Fibroblast of skin of abdomen (primary cell): ENCODE results near the gene DMKN.

Experiments
- DNase-seq: peaks from one replicate; pipeline ENCODE4 v3.0.0-alpha.2; 2013

The DMKN gene

GRCh38 chr19:35524181-35524837 lies 10.9 kb upstream of the DMKN start:
- DNase-seq: no peak

GRCh38 chr19:35522745-35523327 lies 9.4 kb upstream of the DMKN start:
- no peak for DNase-seq

GRCh38 chr19:35521124-35521743 lies 7.8 kb upstream of the DMKN start:
- DNase-seq: no peak

GRCh38 chr19:35519291-35519690 lies 5.8 kb upstream of the DMKN start:
- DNase-seq: peak; percentile 32

- peak; percentile 97 for DNase-seq
Measured at GRCh38 chr19:35518313-35518712, 4.9 kb upstream of the DMKN start.

GRCh38 chr19:35517342-35517741 lies 3.9 kb upstream of the DMKN start:
- DNase-seq: no peak

GRCh38 chr19:35516310-35516709 lies 2.9 kb upstream of the DMKN start:
- DNase-seq: no peak

- peak; percentile 8 for DNase-seq
Measured at GRCh38 chr19:35514282-35514809, 897 bp upstream of the DMKN start.

- DNase-seq: no peak
Measured at GRCh38 chr19:35512831-35513627, 420 bp downstream of the DMKN start.

GRCh38 chr19:35511337-35511736 lies 2.1 kb downstream of the DMKN start:
- no peak for DNase-seq

GRCh38 chr19:35510626-35510964 lies 2.9 kb downstream of the DMKN start:
- no peak for DNase-seq

GRCh38 chr19:35509861-35510625 lies 3.4 kb downstream of the DMKN start:
- peak; percentile 44 for DNase-seq

- no peak for DNase-seq
Measured at GRCh38 chr19:35509018-35509652, 4.3 kb downstream of the DMKN start.

GRCh38 chr19:35508129-35508528 lies 5.3 kb downstream of the DMKN start:
- no peak for DNase-seq

GRCh38 chr19:35507561-35507960 lies 5.9 kb downstream of the DMKN start:
- DNase-seq: no peak

- no peak for DNase-seq
Measured at GRCh38 chr19:35506011-35506410, 7.4 kb downstream of the DMKN start.

GRCh38 chr19:35502751-35503150 lies 10.7 kb downstream of the DMKN start:
- no peak for DNase-seq

GRCh38 chr19:35501684-35502083 lies 11.8 kb downstream of the DMKN start:
- no peak for DNase-seq

- DNase-seq: no peak
Measured at GRCh38 chr19:35500611-35501010, 12.8 kb downstream of the DMKN start.

- DNase-seq: no peak
Measured at GRCh38 chr19:35498984-35499527, 14.4 kb downstream of the DMKN start.

- DNase-seq: no peak
Measured at GRCh38 chr19:35498220-35498619, 15.2 kb downstream of the DMKN start.

- DNase-seq: no peak
Measured at GRCh38 chr19:35497406-35497805, 16.0 kb downstream of the DMKN start.
